Trophoblast cell (in vitro differentiated cells and primary cell): ENCODE data around the gene NUFIP1.

ENCODE experiments used
- DNase-seq, 2 donors: peaks; one replicate each; pipeline ENCODE4 v3.0.0-alpha.2; 2016
- H2AFZ ChIP-seq: 2 replicates; pipeline ENCODE4 v1.6.1; 2013; ENCODE audit warnings: low read length, moderate library complexity, mild to moderate bottlenecking; ENCODE audit not compliant: insufficient read depth, poor library complexity
- H2AK5ac ChIP-seq: 2 replicates; pipeline ENCODE4 v1.6.1; 2013; ENCODE audit warnings: mild to moderate bottlenecking, low read length
- H2BK120ac ChIP-seq: 2 replicates; pipeline ENCODE4 v1.6.1; 2013; ENCODE audit warnings: low read length, mild to moderate bottlenecking, moderate library complexity; ENCODE audit not compliant: insufficient read depth, poor library complexity
- H2BK12ac ChIP-seq: 2 replicates; pipeline ENCODE4 v1.6.1; 2013; ENCODE audit warnings: mild to moderate bottlenecking, low read length, moderate library complexity
- H2BK5ac ChIP-seq: 2 replicates; pipeline ENCODE4 v1.6.1; 2013; ENCODE audit warnings: low read length, low read depth, moderate library complexity, mild to moderate bottlenecking; ENCODE audit not compliant: poor library complexity
- H3K14ac ChIP-seq: 2 replicates; pipeline ENCODE4 v1.6.1; 2013; ENCODE audit warnings: mild to moderate bottlenecking, low read length
- H3K18ac ChIP-seq: 2 replicates; pipeline ENCODE4 v1.6.1; 2013; ENCODE audit warnings: mild to moderate bottlenecking, low read length
- H3K23ac ChIP-seq: 2 replicates; pipeline ENCODE4 v1.6.1; 2013; ENCODE audit warnings: low read length
- H3K27ac ChIP-seq: 2 replicates; pipeline ENCODE4 v1.5.1; 2013; ENCODE audit warnings: low read depth, mild to moderate bottlenecking, inconsistent platforms, low read length, moderate library complexity
- H3K27me3 ChIP-seq: 2 replicates; pipeline ENCODE4 v1.6.1; 2013; ENCODE audit warnings: inconsistent platforms, mild to moderate bottlenecking, low read length, moderate library complexity; ENCODE audit not compliant: insufficient read depth
- H3K36me3 ChIP-seq, 2 experiments: 1 replicate in 1 of 2; 2 replicates in 1 of 2; pipeline ENCODE4 v1.6.1; 2013; ENCODE audit warnings: low read length in 2 of 2, mild to moderate bottlenecking in 2 of 2, moderate library complexity in 1 of 2; ENCODE audit not compliant: insufficient read depth in 2 of 2, control insufficient read depth in 1 of 2
- H3K4ac ChIP-seq: 2 replicates; pipeline ENCODE4 v1.6.1; 2013; ENCODE audit warnings: low read depth, mild to moderate bottlenecking, low read length, moderate library complexity
- H3K4me1 ChIP-seq, 2 experiments: 1 replicate in 1 of 2; 2 replicates in 1 of 2; pipeline ENCODE4 v1.6.1; 2013; ENCODE audit warnings: low read length in 2 of 2, mild to moderate bottlenecking in 2 of 2, moderate library complexity in 1 of 2; ENCODE audit not compliant: insufficient read depth in 2 of 2, control insufficient read depth in 1 of 2
- H3K4me2 ChIP-seq: 2 replicates; pipeline ENCODE4 v1.6.1; 2013; ENCODE audit warnings: inconsistent platforms, mild to moderate bottlenecking, low read length, moderate library complexity
- H3K4me3 ChIP-seq: 2 replicates; pipeline ENCODE4 v1.5.1; 2013; ENCODE audit warnings: mild to moderate bottlenecking, low read depth, low read length, inconsistent platforms
- H3K79me1 ChIP-seq: one replicate; pipeline ENCODE4 v1.6.1; 2013; ENCODE audit warnings: low read length
- H3K79me2 ChIP-seq: 2 replicates; pipeline ENCODE4 v1.6.1; 2013; ENCODE audit warnings: low read length, mild to moderate bottlenecking; ENCODE audit not compliant: control insufficient read depth, insufficient read depth, poor library complexity
- H3K9ac ChIP-seq: 2 replicates; pipeline ENCODE4 v1.6.1; 2013; ENCODE audit warnings: mild to moderate bottlenecking, low read length
- H3K9me3 ChIP-seq: 2 replicates; pipeline ENCODE4 v1.6.1; 2013; ENCODE audit warnings: low read depth, mild to moderate bottlenecking, control low read depth, inconsistent platforms, low read length; ENCODE audit not compliant: insufficient read depth
- H4K12ac ChIP-seq: 2 replicates; pipeline ENCODE4 v1.6.1; 2013; ENCODE audit warnings: low read depth, mild to moderate bottlenecking, low read length, moderate library complexity
- H4K8ac ChIP-seq: 2 replicates; pipeline ENCODE4 v1.6.1; 2013; ENCODE audit warnings: low read depth, mild to moderate bottlenecking, low read length, moderate library complexity
- H4K91ac ChIP-seq: one replicate; pipeline ENCODE4 v1.6.1; 2013; ENCODE audit warnings: low read depth, mild to moderate bottlenecking, low read length, moderate library complexity
- WGBS: extraction: QIAGEN DNeasy Blood & Tissue Kit; methylation state at CpG from one replicate; pipeline ENCODE4 v1.1.7; 2013; ENCODE audit warnings: missing lambda C conversion rate; ENCODE audit not compliant: insufficient read length, insufficient coverage; ENCODE audit errors: extremely low coverage; 5-methylcytosine and 5-hydroxymethylcytosine counted together

NUFIP1 gene

DNA sequence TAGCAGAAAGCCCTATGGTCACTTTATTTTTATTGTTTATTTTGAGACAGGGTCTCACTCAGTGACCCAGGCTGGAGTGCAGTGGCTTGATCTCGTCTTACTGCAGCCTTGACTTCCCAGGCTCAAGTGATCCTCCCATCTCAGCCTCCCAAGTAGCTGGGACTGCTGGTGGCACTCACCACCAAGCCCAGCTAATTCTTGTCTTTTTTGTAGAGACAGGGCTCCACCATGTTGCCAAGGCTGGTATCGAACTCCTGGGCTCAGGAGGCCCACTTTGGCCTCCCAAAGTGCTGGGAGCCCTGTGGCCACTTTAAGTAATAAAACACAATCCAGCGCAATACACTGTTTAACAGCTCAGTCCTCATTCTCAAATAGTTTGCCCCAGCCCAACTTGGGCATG lies 69.3 kb downstream of the NUFIP1 start:
- peaks cover 11% of the 10 kb centered on the region for H3K79me1 ChIP-seq
- no CpG with 5 or more reads among the region's 3 CpGs for WGBS
- no peak overlapping the region for H2AFZ ChIP-seq
- H3K14ac ChIP-seq, result no peak overlapping the region
- H2BK12ac ChIP-seq, result no peak overlapping the region
- no peak overlapping the region for H4K8ac ChIP-seq
- no peak overlapping the region for H3K4me2 ChIP-seq
- no peak for DNase-seq
- no peak overlapping the region for H2BK120ac ChIP-seq
- no peaks in the 10 kb centered on the region for H3K9me3 ChIP-seq
- no peak overlapping the region for H3K4me3 ChIP-seq
- H3K79me2 ChIP-seq, result peaks cover 5% of the 10 kb centered on the region
- H3K23ac ChIP-seq, result no peak overlapping the region
- H3K4ac ChIP-seq, result no peak overlapping the region
- H4K12ac ChIP-seq, result no peak overlapping the region
- H4K91ac ChIP-seq, result no peak overlapping the region
- H3K4me1 ChIP-seq, result peaks cover 8 to 9% of the 10 kb centered on the region in 2 experiments
- H3K9ac ChIP-seq, result no peak overlapping the region
- H2BK5ac ChIP-seq, result no peak overlapping the region
- H3K27me3 ChIP-seq, result no peaks in the 10 kb centered on the region
- H3K36me3 ChIP-seq, result no peaks in the 10 kb centered on the region
- H3K18ac ChIP-seq, result no peak overlapping the region
- H3K27ac ChIP-seq, result no peak overlapping the region
- no peak overlapping the region for H2AK5ac ChIP-seq

DNA sequence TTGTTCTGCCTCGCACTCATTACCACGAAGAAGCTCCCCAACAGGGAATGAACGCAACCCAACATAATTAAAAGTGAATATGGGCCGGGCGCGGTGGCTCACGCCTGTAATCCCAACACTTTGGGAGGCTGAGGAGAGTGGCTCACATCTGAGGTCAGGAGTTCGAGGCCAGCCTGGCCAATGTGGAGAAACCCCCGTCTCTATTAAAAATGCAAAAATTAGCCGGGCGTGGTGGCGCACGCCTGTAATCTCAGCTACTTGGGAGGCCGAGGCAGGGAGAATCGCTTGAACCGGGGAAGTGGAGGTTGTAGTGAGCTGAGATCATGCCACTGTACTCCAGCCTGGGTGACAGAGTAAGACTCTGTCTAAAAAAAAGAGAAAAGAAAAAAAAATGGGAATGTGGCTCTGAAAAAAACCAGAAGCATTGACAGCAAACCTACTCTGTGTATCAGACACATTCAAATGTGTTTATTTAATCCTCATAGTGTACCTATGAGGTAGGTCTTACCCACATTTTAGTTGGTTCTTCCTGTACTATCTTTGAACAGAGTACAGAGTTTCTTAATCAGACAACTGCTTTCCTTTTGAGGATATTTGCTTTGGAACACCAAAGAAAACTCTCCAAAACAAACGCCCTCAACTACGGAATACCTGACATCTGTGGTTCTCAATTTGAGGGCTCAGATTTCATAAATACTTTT lies 70.0 kb downstream of the NUFIP1 start:
- Histone ChIP-seq H2BK120ac (peak overlapping the region; percentile 61), H3K27ac (peak overlapping the region; percentile 97), H3K4me2 (peak overlapping the region; percentile 57), H3K4me1 (peaks cover 8 to 9% of the 10 kb centered on the region in 2 experiments), H3K36me3 (no peaks in the 10 kb centered on the region), H3K27me3 (no peaks in the 10 kb centered on the region), H2BK12ac (peak overlapping the region; percentile 56), H3K9me3 (no peaks in the 10 kb centered on the region), H2AFZ (no peak overlapping the region), H2AK5ac (no peak overlapping the region), H3K79me1 (peaks cover 11% of the 10 kb centered on the region), H3K4me3 (no peak overlapping the region), H2BK5ac (peak overlapping the region; percentile 84), H3K23ac (no peak overlapping the region), H3K18ac (peak overlapping the region; percentile 47), H4K91ac (peak overlapping the region; percentile 70), H3K4ac (peak overlapping the region; percentile 12), H3K79me2 (peaks cover 5% of the 10 kb centered on the region), H4K12ac (no peak overlapping the region), H3K9ac (no peak overlapping the region), H4K8ac (peak overlapping the region; percentile 77), H3K14ac (peak overlapping the region; percentile 54)
- no CpG with 5 or more reads among the region's 18 CpGs for WGBS
- DNase-seq, result no peak

DNA sequence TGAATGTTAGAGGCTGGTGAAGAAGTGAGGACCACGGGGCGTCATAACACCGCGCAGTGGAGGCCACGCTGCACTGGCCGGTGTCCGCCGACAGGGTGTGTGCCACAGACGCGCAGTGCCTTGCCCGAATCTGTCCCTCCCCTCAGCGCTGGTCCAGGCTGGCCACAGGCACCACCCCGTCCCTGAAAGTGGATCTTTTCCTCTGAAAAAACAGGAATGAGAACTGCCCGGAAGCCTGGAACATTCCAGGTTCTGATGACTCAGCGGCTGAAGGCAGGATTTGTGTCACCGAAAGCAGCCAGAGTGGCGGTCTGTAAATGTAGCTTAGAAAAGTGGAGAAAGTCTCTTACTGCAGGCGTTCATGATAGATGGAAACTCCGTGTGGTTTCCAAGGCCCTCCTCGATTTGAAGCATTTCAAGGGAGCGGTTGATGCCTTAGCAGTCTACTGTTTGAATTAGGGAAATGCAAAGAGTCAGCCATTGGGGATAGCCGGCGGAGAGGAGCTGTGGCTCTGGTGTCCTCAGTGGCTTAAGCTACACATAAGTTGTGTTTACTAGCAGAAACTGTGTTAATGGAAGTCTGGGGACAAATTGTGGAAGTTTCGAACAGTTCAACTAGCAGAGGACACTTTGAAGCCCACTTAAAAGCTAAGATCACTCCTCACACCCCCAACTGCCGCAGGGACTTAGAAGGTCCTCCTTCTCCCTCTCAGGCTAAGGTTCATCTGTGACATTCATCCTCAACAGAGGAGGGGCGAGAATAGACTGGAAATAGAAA lies 70.8 kb downstream of the NUFIP1 start:
- H3K18ac ChIP-seq, result peak overlapping the region; percentile 63
- peaks cover 5% of the 10 kb centered on the region for H3K79me2 ChIP-seq
- H3K79me1 ChIP-seq, result peaks cover 11% of the 10 kb centered on the region
- H3K23ac ChIP-seq, result no peak overlapping the region
- peak overlapping the region; percentile 67 for H3K4me3 ChIP-seq
- H4K8ac ChIP-seq, result peak overlapping the region; percentile 77
- WGBS, result no CpG with 5 or more reads among the region's 26 CpGs
- H3K27me3 ChIP-seq, result no peaks in the 10 kb centered on the region
- H3K36me3 ChIP-seq, result no peaks in the 10 kb centered on the region
- peak overlapping the region; percentile 56 for H2BK12ac ChIP-seq
- H2AK5ac ChIP-seq, result no peak overlapping the region
- H3K9ac ChIP-seq, result peak overlapping the region; percentile 38
- H3K4me1 ChIP-seq, result peaks cover 8 to 9% of the 10 kb centered on the region in 2 experiments
- peak overlapping the region; percentile 12 for H3K4ac ChIP-seq
- DNase-seq, result peak; percentile 94 to 98
- peak overlapping the region; percentile 84 for H2BK5ac ChIP-seq
- H4K12ac ChIP-seq, result peak overlapping the region; percentile 67
- peak overlapping the region; percentile 61 for H2BK120ac ChIP-seq
- peak overlapping the region; percentile 57 for H3K4me2 ChIP-seq
- H2AFZ ChIP-seq, result peak overlapping the region; percentile 72
- peak overlapping the region; percentile 70 for H4K91ac ChIP-seq
- no peaks in the 10 kb centered on the region for H3K9me3 ChIP-seq
- H3K27ac ChIP-seq, result peak overlapping the region; percentile 97
- peak overlapping the region; percentile 55 for H3K14ac ChIP-seq

DNA sequence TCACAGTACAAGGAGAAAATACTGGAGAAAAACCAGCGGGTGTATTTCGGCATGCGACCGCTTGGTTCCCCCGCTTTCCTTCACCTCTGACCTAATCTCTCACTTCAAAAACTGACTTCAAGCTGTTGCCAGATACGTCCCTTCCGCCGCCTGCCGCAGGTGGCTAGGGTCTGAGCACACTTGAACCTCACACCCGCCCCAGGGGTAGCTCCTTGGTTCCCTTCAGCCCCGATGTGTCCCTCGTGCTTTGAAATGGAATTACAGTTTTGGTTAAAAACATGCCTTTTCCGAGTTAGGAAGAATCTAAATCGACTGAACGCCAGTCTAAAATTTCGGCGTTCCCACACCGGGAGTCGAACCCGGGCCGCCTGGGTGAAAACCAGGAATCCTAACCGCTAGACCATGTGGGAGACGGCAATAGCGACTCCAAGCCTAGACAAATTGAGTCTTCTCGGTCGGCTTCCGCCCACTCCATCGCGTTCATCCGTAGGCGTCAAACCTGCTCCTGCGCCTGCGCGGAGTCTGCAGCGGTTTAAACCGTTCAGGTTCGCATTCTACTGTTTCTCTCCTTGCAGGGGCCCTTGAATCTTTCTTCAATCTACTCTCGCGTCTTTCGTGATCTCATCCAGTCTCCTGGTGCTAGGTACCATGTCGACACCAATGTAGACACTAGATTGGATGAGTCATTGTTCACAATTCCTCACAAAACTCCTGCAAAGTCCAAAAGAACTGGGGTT lies 71.5 kb downstream of the NUFIP1 start:
- WGBS, result no CpG with 5 or more reads among the region's 41 CpGs
- H4K8ac ChIP-seq, result peak overlapping the region; percentile 59
- H3K14ac ChIP-seq, result peak overlapping the region; percentile 55
- DNase-seq, result peak; percentile 98 to 99
- H3K9ac ChIP-seq, result peak overlapping the region; percentile 38
- no peak overlapping the region for H2BK12ac ChIP-seq
- peak overlapping the region; percentile 72 for H2AFZ ChIP-seq
- peaks cover 8 to 9% of the 10 kb centered on the region in 2 experiments for H3K4me1 ChIP-seq
- H2BK120ac ChIP-seq, result peak overlapping the region; percentile 50
- peaks cover 5% of the 10 kb centered on the region for H3K79me2 ChIP-seq
- H3K9me3 ChIP-seq, result no peaks in the 10 kb centered on the region
- H4K12ac ChIP-seq, result peak overlapping the region; percentile 45
- no peak overlapping the region for H3K4ac ChIP-seq
- H3K4me3 ChIP-seq, result peak overlapping the region; percentile 67
- H3K23ac ChIP-seq, result no peak overlapping the region
- peaks cover 11% of the 10 kb centered on the region for H3K79me1 ChIP-seq
- no peak overlapping the region for H2AK5ac ChIP-seq
- H3K36me3 ChIP-seq, result no peaks in the 10 kb centered on the region
- H4K91ac ChIP-seq, result peak overlapping the region; percentile 58
- peak overlapping the region; percentile 57 for H3K4me2 ChIP-seq
- peak overlapping the region; percentile 63 for H3K18ac ChIP-seq
- H3K27me3 ChIP-seq, result no peaks in the 10 kb centered on the region
- peak overlapping the region; percentile 63 for H2BK5ac ChIP-seq
- H3K27ac ChIP-seq, result peak overlapping the region; percentile 97
